Osteocyte (in vitro differentiated cells): Measurements from ENCODE around the gene SCNN1A. TPM values are rescaled to one million over a fixed set of nuclear protein-coding genes. Genes with fewer than 3 reads are reported as not detected.

Source experiments
- DNase-seq: peaks from one replicate; pipeline ENCODE4 v3.0.0; 2021; ENCODE audit warnings: mixed read lengths; ENCODE audit not compliant: unreplicated experiment; ENCODE audit errors: extremely low spot score
- H3K27ac Mint-ChIP-seq: one replicate; pipeline ENCODE4 v1.8.0; 2021; ENCODE audit warnings: mild to moderate bottlenecking, mixed read lengths; ENCODE audit not compliant: unreplicated experiment
- H3K27me3 Mint-ChIP-seq: one replicate; pipeline ENCODE4 v1.8.0; 2021; ENCODE audit warnings: mixed read lengths; ENCODE audit not compliant: unreplicated experiment
- H3K36me3 Mint-ChIP-seq: one replicate; pipeline ENCODE4 v1.8.0; 2021; ENCODE audit warnings: mixed read lengths; ENCODE audit not compliant: unreplicated experiment
- H3K4me1 Mint-ChIP-seq: one replicate; pipeline ENCODE4 v1.8.0; 2021; ENCODE audit warnings: mixed read lengths; ENCODE audit not compliant: unreplicated experiment
- H3K4me3 Mint-ChIP-seq: one replicate; pipeline ENCODE4 v1.8.0; 2021; ENCODE audit warnings: mild to moderate bottlenecking, moderate library complexity, mixed read lengths; ENCODE audit not compliant: unreplicated experiment
- H3K9me3 Mint-ChIP-seq: one replicate; pipeline ENCODE4 v1.8.0; 2021; ENCODE audit warnings: mixed read lengths; ENCODE audit not compliant: unreplicated experiment
- CTCF ChIP-seq: fragments of 200-600 bp; sonication (generic); IDR thresholded peaks from 2 replicates; pipeline ENCODE4 v1.5.0; 2021; ENCODE audit warnings: antibody characterized with exemption, mild to moderate bottlenecking, moderate library complexity
- total RNA-seq: library from RNA; stranded (reverse); gene quantifications from 2 replicates; pipeline ENCODE4 v1.2.1, GENCODE V29; 2021

Gene SCNN1A
- total RNA-seq, 1 donor from 2014 or later = 2.5 TPM

GRCh38 chr12:6384499-6385436 lies 9.4 kb upstream of the SCNN1A start:
- H3K36me3 Mint-ChIP-seq = no peaks in the 10 kb centered on the region
- H3K9me3 Mint-ChIP-seq = no peaks in the 10 kb centered on the region
- no peak for DNase-seq
- TF ChIP-seq CTCF = no peak
- H3K27ac Mint-ChIP-seq = no peak overlapping the region
- H3K4me3 Mint-ChIP-seq = no peak overlapping the region
- H3K4me1 Mint-ChIP-seq = peaks cover 20% of the 10 kb centered on the region
- H3K27me3 Mint-ChIP-seq = peaks cover 2% of the 10 kb centered on the region

GRCh38 chr12:6383572-6384498 lies 8.5 kb upstream of the SCNN1A start, which contains the start of gene LTBR:
Gene LTBR (plus strand): TSS chr12:6384162. CDS start chr12:6384359, 197 bp downstream.
- H3K4me3 Mint-ChIP-seq = no peak within 1 kb of the TSS
- peaks cover 2% of the 10 kb centered on the region for H3K27me3 Mint-ChIP-seq
- no peak within 1 kb of the TSS for H3K27ac Mint-ChIP-seq

GRCh38 chr12:6382982-6383381 lies 7.6 kb upstream of the SCNN1A start:
- H3K4me3 Mint-ChIP-seq = no peak overlapping the region
- no peak for DNase-seq
- H3K4me1 Mint-ChIP-seq = peaks cover 22% of the 10 kb centered on the region
- no peak for TF ChIP-seq CTCF
- no peaks in the 10 kb centered on the region for H3K36me3 Mint-ChIP-seq
- H3K27me3 Mint-ChIP-seq = peaks cover 2% of the 10 kb centered on the region
- H3K27ac Mint-ChIP-seq = no peak overlapping the region
- H3K9me3 Mint-ChIP-seq = no peaks in the 10 kb centered on the region

More at GRCh38 chr12:6383572-6384498, 8.5 kb upstream of the SCNN1A start, which contains the start of gene LTBR:
- Mint-ChIP-seq H3K4me1 (peaks cover 23% of the 10 kb centered on the region), H3K36me3 (no peaks in the 10 kb centered on the region), H3K9me3 (no peaks in the 10 kb centered on the region)
- no peak for DNase-seq
- no peak for TF ChIP-seq CTCF

GRCh38 chr12:6382371-6382770 lies 7.0 kb upstream of the SCNN1A start:
- H3K27ac Mint-ChIP-seq = peak overlapping the region; percentile 7
- H3K4me1 Mint-ChIP-seq = peaks cover 25% of the 10 kb centered on the region
- H3K36me3 Mint-ChIP-seq = no peaks in the 10 kb centered on the region
- no peaks in the 10 kb centered on the region for H3K27me3 Mint-ChIP-seq
- no peaks in the 10 kb centered on the region for H3K9me3 Mint-ChIP-seq
- TF ChIP-seq CTCF = no peak
- no peak for DNase-seq
- no peak overlapping the region for H3K4me3 Mint-ChIP-seq
